Testis (tissue), 3 donors: Measurements from ENCODE around the gene MACROD1. TPM values are rescaled to one million over a fixed set of nuclear protein-coding genes. Genes with fewer than 3 reads are reported as not detected.

Experiments
- DNase-seq: peaks from one replicate; pipeline ENCODE4 v3.0.0-alpha.2; 2019
- H3K27ac ChIP-seq, 2 donors: fragments of 200-600 bp; sonication (generic); one replicate each; pipeline ENCODE4 v1.5.1; 2019
- H3K27me3 ChIP-seq: fragments of 200-600 bp; sonication (generic); one replicate; pipeline ENCODE4 v1.5.1; 2019
- H3K36me3 ChIP-seq: fragments of 200-600 bp; sonication (generic); one replicate; pipeline ENCODE4 v1.5.1; 2017; ENCODE audit warnings: low read depth; ENCODE audit errors: missing control alignments
- H3K4me1 ChIP-seq: fragments of 200-600 bp; sonication (generic); one replicate; pipeline ENCODE4 v1.5.1; 2019
- H3K4me3 ChIP-seq, 2 donors: fragments of 200-600 bp; sonication (generic); one replicate each; pipeline ENCODE4 v1.5.1; 2017 to 2019
- H3K9me3 ChIP-seq: fragments of 200-600 bp; sonication (generic); one replicate; pipeline ENCODE4 v1.5.1; 2017
- CTCF ChIP-seq, 3 experiments: fragments of 450-650 bp in 2 of 3; fragments of 200-600 bp in 1 of 3; sonication (generic) in 1 of 3; IDR thresholded peaks; one replicate each; pipeline ENCODE4 v1.5.1; 2016 to 2019; ENCODE audit warnings: antibody characterized with exemption in 3 of 3, mild to moderate bottlenecking in 2 of 3, moderate library complexity in 1 of 3
- POLR2A ChIP-seq: fragments of 450-650 bp; IDR thresholded peaks from one replicate; pipeline ENCODE4 v1.6.1; 2017; ENCODE audit warnings: antibody characterized with exemption, mild to moderate bottlenecking, moderate library complexity
- WGBS, 2 donors: methylation state at CpG; one replicate each; pipeline ENCODE4 v1.1.5; 2018; 5-methylcytosine and 5-hydroxymethylcytosine counted together
- intact Hi-C: fragments of 100-400 bp; cut with DNase I; formaldehyde crosslinking; loops from one replicate; pipeline ENCODE4 v1.15.1; 2023; ENCODE audit warnings: low total_unique reads
- polyA plus RNA-seq: library from polyadenylated mRNA; stranded (reverse); fragments of 350-450 nt; fragmentation: Illumina TruSeq; extraction: RNeasy Lipid Tissue Mini Kit (QIAGEN cat#74804); gene quantifications from one replicate; pipeline ENCODE4 v1.2.3, GENCODE V29; 2014; ENCODE audit warnings: low read depth, low replicate concordance; ENCODE audit not compliant: insufficient read depth
- total RNA-seq, 2 donors: library from RNA; depleted of rRNA; stranded (reverse); fragments of >200 nt; gene quantifications; one replicate each; pipeline ENCODE4 v1.2.3, GENCODE V29; 2016

The MACROD1 gene
- total and polyA plus RNA-seq, 3 donors from 2014 or later, result 13.3 to 15.3 (median 14.1) TPM

GRCh38 chr11:64180891-64181290, 15.0 kb upstream of the MACROD1 start:
- H3K27me3 ChIP-seq, result no peaks in the 10 kb centered on the region
- intact Hi-C loops, result no loop called here
- TF ChIP-seq POLR2A, result no peak
- no peak for TF ChIP-seq CTCF (IDR thresholded peaks at IDR 0.05)
- H3K4me3 ChIP-seq, result no peak overlapping the region
- no peaks in the 10 kb centered on the region for H3K9me3 ChIP-seq
- no peaks in the 10 kb centered on the region for H3K36me3 ChIP-seq
- DNase-seq, result no peak
- peaks cover 36% of the 10 kb centered on the region for H3K4me1 ChIP-seq
- peak overlapping the region; percentile 67 to 79 for H3K27ac ChIP-seq
- WGBS, 2 donors, result 57 to 64% methylated on average over 5 of the region's 5 CpGs

- DNase-seq, result no peak
- WGBS, 2 donors, result 92 to 96% methylated on average over 12 of the region's 12 CpGs
- TF ChIP-seq POLR2A (no peak), CTCF (IDR thresholded peaks at IDR 0.05) (no peak)
- no peak overlapping the region for H3K27ac ChIP-seq
- H3K27me3 ChIP-seq, result no peaks in the 10 kb centered on the region
- H3K36me3 ChIP-seq, result no peaks in the 10 kb centered on the region
- no peaks in the 10 kb centered on the region for H3K9me3 ChIP-seq
- intact Hi-C loops, result no loop called here
- peaks cover 29% of the 10 kb centered on the region for H3K4me1 ChIP-seq
- no peak overlapping the region for H3K4me3 ChIP-seq
Measured at GRCh38 chr11:64178951-64179639, 13.2 kb upstream of the MACROD1 start.

DNA sequence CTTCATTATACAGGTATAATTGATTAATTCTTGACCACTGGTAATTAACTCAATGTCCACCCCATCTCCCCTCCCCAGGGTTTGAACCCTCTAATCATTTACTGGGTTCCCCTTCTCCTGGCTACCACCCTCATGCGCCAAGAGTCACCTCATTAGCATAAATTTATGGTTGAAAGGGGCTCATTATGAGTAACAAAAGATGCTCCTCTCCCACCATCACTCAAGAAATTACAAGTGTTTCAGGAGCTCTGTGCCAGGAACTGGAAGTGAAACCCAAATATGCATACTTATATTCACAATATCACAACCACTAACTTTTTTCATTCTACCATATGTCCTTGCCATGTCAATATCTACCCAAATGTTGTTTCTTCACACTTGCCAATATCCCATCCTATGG, 12.3 kb upstream of the MACROD1 start:
- Histone ChIP-seq H3K36me3 (no peaks in the 10 kb centered on the region), H3K4me1 (peaks cover 21% of the 10 kb centered on the region), H3K27me3 (no peaks in the 10 kb centered on the region), H3K27ac (no peak overlapping the region), H3K9me3 (no peaks in the 10 kb centered on the region), H3K4me3 (no peak overlapping the region)
- intact Hi-C loops, result no loop called here
- TF ChIP-seq POLR2A (no peak), CTCF (IDR thresholded peaks at IDR 0.05) (no peak)
- DNase-seq, result no peak
- 100% methylated on average over 1 of the region's 1 CpG for WGBS, 2 donors

- no peak for DNase-seq
- intact Hi-C loops, result no loop called here
- Histone ChIP-seq H3K36me3 (no peaks in the 10 kb centered on the region), H3K9me3 (no peaks in the 10 kb centered on the region), H3K4me3 (no peak overlapping the region), H3K27me3 (no peaks in the 10 kb centered on the region), H3K27ac (no peak overlapping the region), H3K4me1 (peaks cover 13% of the 10 kb centered on the region)
- TF ChIP-seq CTCF (IDR thresholded peaks at IDR 0.05), result no peak
- no peak for TF ChIP-seq POLR2A
- 93 to 95% methylated on average over 8 of the region's 8 CpGs for WGBS, 2 donors
Measured at GRCh38 chr11:64176751-64177150, 10.8 kb upstream of the MACROD1 start.
